ENCODE results near the gene ZDHHC8.

Gene ZDHHC8

GRCh38 chr22:20138417-20138738 lies 6.8 kb downstream of the ZDHHC8 start:
- TF ChIP-seq CTCF (IDR thresholded peaks at IDR 0.05) = peak; percentile 17; the same call in 1 of the 2 replicates

GRCh38 chr22:20138868-20139267 lies 7.3 kb downstream of the ZDHHC8 start:
- TF ChIP-seq CTCF (IDR thresholded peaks at IDR 0.05) = no peak

GRCh38 chr22:20139391-20140106 lies 7.9 kb downstream of the ZDHHC8 start:
- TF ChIP-seq CTCF (IDR thresholded peaks at IDR 0.05) = no peak

- no peak for TF ChIP-seq CTCF (IDR thresholded peaks at IDR 0.05)
These were observed 8.5 kb downstream of the ZDHHC8 start for GRCh38 chr22:20140107-20140445.

- TF ChIP-seq CTCF (IDR thresholded peaks at IDR 0.05) = no peak
These were observed 8.9 kb downstream of the ZDHHC8 start for GRCh38 chr22:20140521-20140964.

GRCh38 chr22:20141186-20142077 lies 9.8 kb downstream of the ZDHHC8 start:
- no peak for TF ChIP-seq CTCF (IDR thresholded peaks at IDR 0.05)

- no peak for TF ChIP-seq CTCF (IDR thresholded peaks at IDR 0.05)
These were observed 11.4 kb downstream of the ZDHHC8 start for GRCh38 chr22:20142711-20143621.

Measured in LNCAP (cell line).